HG02623 (cell line): Measurements from ENCODE around the gene ZNF536.

Experiments used
- ATAC-seq: cut with Tn5 transposase; IDR thresholded peaks from one replicate; pipeline ENCODE4 v1.9.1; 2021; ENCODE audit warnings: moderate library complexity; ENCODE audit not compliant: unreplicated experiment

The ZNF536 gene

GRCh38 chr19:30361721-30362120, 10.5 kb upstream of the ZNF536 start:
- ATAC-seq: no peak

GRCh38 chr19:30362156-30362754, 9.9 kb upstream of the ZNF536 start:
- no peak for ATAC-seq

GRCh38 chr19:30363073-30363472, 9.1 kb upstream of the ZNF536 start:
- no peak for ATAC-seq

- no peak for ATAC-seq
Observed at GRCh38 chr19:30364866-30365800, 7.1 kb upstream of the ZNF536 start.

GRCh38 chr19:30366282-30366681, 5.9 kb upstream of the ZNF536 start:
- ATAC-seq: no peak

- ATAC-seq: no peak
Observed at GRCh38 chr19:30367006-30367405, 5.2 kb upstream of the ZNF536 start.

- ATAC-seq: no peak
Observed at GRCh38 chr19:30367421-30367820, 4.8 kb upstream of the ZNF536 start.

- ATAC-seq: no peak
Observed at GRCh38 chr19:30369833-30370232, 2.4 kb upstream of the ZNF536 start.

- no peak for ATAC-seq
Observed at GRCh38 chr19:30371161-30371836, 885 bp upstream of the ZNF536 start.

- ATAC-seq: no peak
Observed at GRCh38 chr19:30373593-30373992, 1.4 kb downstream of the ZNF536 start.

GRCh38 chr19:30374539-30374864, 2.3 kb downstream of the ZNF536 start:
- no peak for ATAC-seq

- ATAC-seq: no peak
Observed at GRCh38 chr19:30374865-30375552, 2.8 kb downstream of the ZNF536 start.

- ATAC-seq: no peak
Observed at GRCh38 chr19:30375553-30376031, 3.4 kb downstream of the ZNF536 start.

GRCh38 chr19:30376272-30376671, 4.1 kb downstream of the ZNF536 start:
- no peak for ATAC-seq

- ATAC-seq: no peak
Observed at GRCh38 chr19:30376826-30377425, 4.7 kb downstream of the ZNF536 start.

- no peak for ATAC-seq
Observed at GRCh38 chr19:30378701-30379100, 6.5 kb downstream of the ZNF536 start.

- ATAC-seq: no peak
Observed at GRCh38 chr19:30379841-30380610, 7.8 kb downstream of the ZNF536 start.

- no peak for ATAC-seq
Observed at GRCh38 chr19:30381366-30381765, 9.2 kb downstream of the ZNF536 start.

GRCh38 chr19:30385174-30385573, 13.0 kb downstream of the ZNF536 start:
- ATAC-seq: no peak

- no peak for ATAC-seq
Observed at GRCh38 chr19:30385666-30386065, 13.5 kb downstream of the ZNF536 start.
